Glutamatergic neuron (in vitro differentiated cells): ENCODE results near the gene SNX6. TPM values are rescaled to one million over a fixed set of nuclear protein-coding genes. Genes with fewer than 3 reads are reported as not detected.
"Not testable (repeated sequence)": the region's sequence is repeated elsewhere in the genome, so short reads cannot be mapped to it uniquely, and the experiment has no call there.

ENCODE experiments used
- DNase-seq: peaks from one replicate; pipeline ENCODE4 v3.0.0; 2022
- H3K27ac Mint-ChIP-seq: one replicate; pipeline ENCODE4 v1.8.0; 2020; ENCODE audit warnings: mild to moderate bottlenecking, mixed read lengths, inconsistent platforms; ENCODE audit not compliant: unreplicated experiment
- H3K27me3 Mint-ChIP-seq: one replicate; pipeline ENCODE4 v1.8.0; 2020; ENCODE audit warnings: mild to moderate bottlenecking, moderate library complexity, mixed read lengths, inconsistent platforms; ENCODE audit not compliant: unreplicated experiment
- H3K36me3 Mint-ChIP-seq: one replicate; pipeline ENCODE4 v1.8.0; 2020; ENCODE audit warnings: mild to moderate bottlenecking, mixed read lengths, inconsistent platforms; ENCODE audit not compliant: unreplicated experiment
- H3K4me1 Mint-ChIP-seq: one replicate; pipeline ENCODE4 v1.8.0; 2020; ENCODE audit warnings: mild to moderate bottlenecking, low read depth, mixed read lengths, inconsistent platforms; ENCODE audit not compliant: unreplicated experiment
- H3K4me3 Mint-ChIP-seq: one replicate; pipeline ENCODE4 v1.8.0; 2020; ENCODE audit warnings: mild to moderate bottlenecking, mixed read lengths, inconsistent platforms; ENCODE audit not compliant: unreplicated experiment
- H3K9me3 Mint-ChIP-seq: one replicate; pipeline ENCODE4 v1.8.0; 2020; ENCODE audit warnings: mild to moderate bottlenecking, moderate library complexity, mixed read lengths, inconsistent platforms; ENCODE audit not compliant: unreplicated experiment
- total RNA-seq: library from RNA; stranded (reverse); fragmentation: NEBNext Ultra II Directional; extraction: Animal tissue kit (Norgen Biotek cat#: 25700); gene quantifications from one replicate; pipeline ENCODE4 v1.2.1, GENCODE V29; 2021; ENCODE audit not compliant: unreplicated experiment
- TF ChIP-seq, protein P1 (sequence below): fragments of 200-600 bp; sonication (generic); IDR thresholded peaks from one replicate; pipeline ENCODE4 v1.5.0; 2021; ENCODE audit not compliant: partially characterized antibody, unreplicated experiment

Gene SNX6
- total RNA-seq, 1 donor from 2014 or later: 71.3 TPM

DNA sequence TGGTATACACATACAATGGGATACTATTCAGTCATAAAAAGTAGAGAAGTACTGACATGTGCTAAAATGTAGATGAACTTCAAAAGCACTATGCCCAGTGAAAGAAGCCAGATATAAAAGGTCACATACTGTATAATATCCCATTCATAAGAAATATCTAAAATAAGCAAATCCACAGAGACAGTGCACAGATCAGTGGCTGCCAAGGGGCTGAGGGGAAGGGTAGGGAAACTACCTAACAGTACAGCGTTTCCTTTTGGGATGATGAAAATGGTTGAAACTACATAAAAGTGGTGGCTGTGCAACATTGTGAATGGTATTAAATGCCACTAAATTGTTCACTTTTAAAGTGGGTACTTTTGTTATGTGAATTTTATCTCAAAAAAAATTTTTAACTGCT, 102.4 kb downstream of the SNX6 start:
- peaks cover 2% of the 10 kb centered on the region for H3K4me1 Mint-ChIP-seq

GRCh38 chr14:34524216-34524615, 105.7 kb downstream of the SNX6 start:
- peaks cover 17% of the 10 kb centered on the region for H3K36me3 Mint-ChIP-seq
- DNase-seq, H3K4me3 Mint-ChIP-seq, H3K4me1 Mint-ChIP-seq, H3K9me3 Mint-ChIP-seq, H3K27ac Mint-ChIP-seq, H3K27me3 Mint-ChIP-seq: not testable (repeated sequence)

More for the DNA sequence above, 102.4 kb downstream of the SNX6 start:
- TF ChIP-seq, protein P1, sequence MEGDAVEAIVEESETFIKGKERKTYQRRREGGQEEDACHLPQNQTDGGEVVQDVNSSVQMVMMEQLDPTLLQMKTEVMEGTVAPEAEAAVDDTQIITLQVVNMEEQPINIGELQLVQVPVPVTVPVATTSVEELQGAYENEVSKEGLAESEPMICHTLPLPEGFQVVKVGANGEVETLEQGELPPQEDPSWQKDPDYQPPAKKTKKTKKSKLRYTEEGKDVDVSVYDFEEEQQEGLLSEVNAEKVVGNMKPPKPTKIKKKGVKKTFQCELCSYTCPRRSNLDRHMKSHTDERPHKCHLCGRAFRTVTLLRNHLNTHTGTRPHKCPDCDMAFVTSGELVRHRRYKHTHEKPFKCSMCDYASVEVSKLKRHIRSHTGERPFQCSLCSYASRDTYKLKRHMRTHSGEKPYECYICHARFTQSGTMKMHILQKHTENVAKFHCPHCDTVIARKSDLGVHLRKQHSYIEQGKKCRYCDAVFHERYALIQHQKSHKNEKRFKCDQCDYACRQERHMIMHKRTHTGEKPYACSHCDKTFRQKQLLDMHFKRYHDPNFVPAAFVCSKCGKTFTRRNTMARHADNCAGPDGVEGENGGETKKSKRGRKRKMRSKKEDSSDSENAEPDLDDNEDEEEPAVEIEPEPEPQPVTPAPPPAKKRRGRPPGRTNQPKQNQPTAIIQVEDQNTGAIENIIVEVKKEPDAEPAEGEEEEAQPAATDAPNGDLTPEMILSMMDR: no peak
- Mint-ChIP-seq H3K27ac (no peak overlapping the region), H3K9me3 (no peaks in the 10 kb centered on the region), H3K36me3 (peaks cover 4% of the 10 kb centered on the region), H3K4me3 (no peak overlapping the region), H3K27me3 (no peaks in the 10 kb centered on the region)
- no peak for DNase-seq

GRCh38 chr14:34522496-34522895, 107.5 kb downstream of the SNX6 start:
- no peak for DNase-seq
- Mint-ChIP-seq H3K9me3 (peaks cover 2% of the 10 kb centered on the region), H3K4me3 (no peak overlapping the region), H3K27me3 (no peaks in the 10 kb centered on the region), H3K27ac (no peak overlapping the region), H3K4me1 (peaks cover 2% of the 10 kb centered on the region), H3K36me3 (peaks cover 17% of the 10 kb centered on the region)
- TF ChIP-seq, protein P1: no peak

GRCh38 chr14:34521071-34521470, 108.9 kb downstream of the SNX6 start:
- H3K27me3 Mint-ChIP-seq, H3K9me3 Mint-ChIP-seq, H3K27ac Mint-ChIP-seq, H3K4me1 Mint-ChIP-seq, DNase-seq, H3K4me3 Mint-ChIP-seq: not testable (repeated sequence)
- H3K36me3 Mint-ChIP-seq: peaks cover 17% of the 10 kb centered on the region

- not testable (repeated sequence) for H3K4me1 Mint-ChIP-seq, H3K9me3 Mint-ChIP-seq, H3K27me3 Mint-ChIP-seq, H3K4me3 Mint-ChIP-seq, DNase-seq, H3K27ac Mint-ChIP-seq
- peaks cover 17% of the 10 kb centered on the region for H3K36me3 Mint-ChIP-seq
Observed at GRCh38 chr14:34520304-34520970, 109.5 kb downstream of the SNX6 start.

Other genes with a start within 250 kb of the SNX6 start
- 21.4 TPM for gene SPTSSA, start 167.9 kb downstream of the SNX6 start, total RNA-seq
- gene EAPP, start 90.4 kb downstream of the SNX6 start, total RNA-seq: 33.2 TPM
- gene CFL2, start 84.4 kb upstream of the SNX6 start, total RNA-seq: 57.6 TPM
- gene BAZ1A, start 245.2 kb upstream of the SNX6 start, total RNA-seq: 41.3 TPM